H9 (cell line): ENCODE results near the gene PTPRK. TPM values are rescaled to one million over a fixed set of nuclear protein-coding genes. Genes with fewer than 3 reads are reported as not detected.

Source experiments
- DNase-seq: peaks from one replicate; pipeline ENCODE4 v3.0.0-alpha.2; 2017
- H2AFZ ChIP-seq: one replicate; pipeline ENCODE4 v1.6.1; 2013; ENCODE audit warnings: mild to moderate bottlenecking, low read length, control low read depth, moderate library complexity
- H2AK5ac ChIP-seq: 2 replicates; pipeline ENCODE4 v1.6.1; 2013; ENCODE audit warnings: low read length, control low read depth, mixed read lengths; ENCODE audit not compliant: insufficient read length
- H2BK120ac ChIP-seq: one replicate; pipeline ENCODE4 v1.6.1; 2013; ENCODE audit warnings: low read depth, mild to moderate bottlenecking, low read length, control low read depth, inconsistent platforms; ENCODE audit not compliant: poor library complexity, severe bottlenecking
- H2BK12ac ChIP-seq: 2 replicates; pipeline ENCODE4 v1.6.1; 2013; ENCODE audit warnings: low read length, control low read depth, mixed read lengths, low read depth; ENCODE audit not compliant: insufficient read length
- H2BK15ac ChIP-seq: 2 replicates; pipeline ENCODE4 v1.6.1; 2013; ENCODE audit warnings: low read depth, low read length, control low read depth
- H2BK20ac ChIP-seq: one replicate; pipeline ENCODE4 v1.6.1; 2013; ENCODE audit warnings: low read depth, mild to moderate bottlenecking, low read length, control low read depth, inconsistent platforms; ENCODE audit not compliant: poor library complexity, severe bottlenecking
- H2BK5ac ChIP-seq: 2 replicates; pipeline ENCODE4 v1.6.1; 2013; ENCODE audit warnings: low read length, control low read depth, mixed read lengths; ENCODE audit not compliant: insufficient read length
- H3K14ac ChIP-seq: 2 replicates; pipeline ENCODE4 v1.6.1; 2013; ENCODE audit warnings: low read length, control low read depth; ENCODE audit not compliant: insufficient read depth
- H3K18ac ChIP-seq: 2 replicates; pipeline ENCODE4 v1.6.1; 2013; ENCODE audit warnings: low read depth, mild to moderate bottlenecking, mixed read lengths, low read length, control low read depth; ENCODE audit not compliant: insufficient read length
- H3K23ac ChIP-seq: 2 replicates; pipeline ENCODE4 v1.6.1; 2013; ENCODE audit warnings: low read length, control low read depth, mixed read lengths, low read depth; ENCODE audit not compliant: insufficient read length
- H3K23me2 ChIP-seq: 2 replicates; pipeline ENCODE4 v1.6.1; 2013; ENCODE audit warnings: low read depth, mild to moderate bottlenecking, mixed read lengths, low read length, control low read depth; ENCODE audit not compliant: insufficient read length, poor library complexity, severe bottlenecking
- H3K27ac ChIP-seq: 2 replicates; pipeline ENCODE4 v1.5.1; 2013; ENCODE audit warnings: low read length, control low read depth, mixed read lengths, low read depth; ENCODE audit not compliant: insufficient read length
- H3K27me3 ChIP-seq: 2 replicates; pipeline ENCODE4 v1.6.1; 2013; ENCODE audit warnings: low read length, control low read depth, inconsistent platforms; ENCODE audit not compliant: insufficient read depth
- H3K4ac ChIP-seq: 2 replicates; pipeline ENCODE4 v1.6.1; 2013; ENCODE audit warnings: low read depth, mild to moderate bottlenecking, control low read depth, inconsistent platforms, low read length, moderate library complexity
- H3K4me1 ChIP-seq: 2 replicates; pipeline ENCODE4 v1.6.1; 2013; ENCODE audit warnings: low read length, control low read depth, inconsistent platforms; ENCODE audit not compliant: insufficient read depth
- H3K4me2 ChIP-seq: 2 replicates; pipeline ENCODE4 v1.6.1; 2013; ENCODE audit warnings: low read length, control low read depth, mixed read lengths; ENCODE audit not compliant: insufficient read length, insufficient read depth
- H3K56ac ChIP-seq: 2 replicates; pipeline ENCODE4 v1.6.1; 2013; ENCODE audit warnings: low read depth, mild to moderate bottlenecking, mixed read lengths, low read length, control low read depth; ENCODE audit not compliant: insufficient read length
- H3K79me1 ChIP-seq: 2 replicates; pipeline ENCODE4 v1.6.1; 2013; ENCODE audit warnings: low read depth, mild to moderate bottlenecking, moderate library complexity, low read length, control low read depth, inconsistent platforms; ENCODE audit not compliant: insufficient read depth, poor library complexity, severe bottlenecking
- H3K79me2 ChIP-seq: 2 replicates; pipeline ENCODE4 v1.6.1; 2013; ENCODE audit warnings: low read length, control low read depth, inconsistent platforms; ENCODE audit not compliant: insufficient read depth
- H3K9ac ChIP-seq: 2 replicates; pipeline ENCODE4 v1.6.1; 2013; ENCODE audit warnings: low read length, control low read depth, mixed read lengths; ENCODE audit not compliant: insufficient read length; ENCODE audit errors: extremely low read depth
- H3K9me3 ChIP-seq: one replicate; pipeline ENCODE4 v1.6.1; 2013; ENCODE audit warnings: low read depth, low read length, inconsistent platforms; ENCODE audit not compliant: control insufficient read depth
- H3T11ph ChIP-seq: one replicate; pipeline ENCODE4 v1.6.1; 2013; ENCODE audit warnings: mild to moderate bottlenecking, low read length, control low read depth, inconsistent platforms
- H4K20me1 ChIP-seq: one replicate; pipeline ENCODE4 v1.6.1; 2013; ENCODE audit not compliant: control insufficient read depth, insufficient read length, insufficient read depth
- H4K5ac ChIP-seq: 2 replicates; pipeline ENCODE4 v1.6.1; 2013; ENCODE audit warnings: low read depth, mild to moderate bottlenecking, mixed read lengths, low read length, control low read depth; ENCODE audit not compliant: insufficient read length
- H4K8ac ChIP-seq: replicated peaks from 2 replicates; pipeline ENCODE4 v1.6.1; 2013; ENCODE audit warnings: low read length, control low read depth, mixed read lengths, low read depth; ENCODE audit not compliant: insufficient read length
- H4K91ac ChIP-seq: 2 replicates; pipeline ENCODE4 v1.6.1; 2013; ENCODE audit warnings: low read depth, mild to moderate bottlenecking, moderate library complexity, mixed read lengths, low read length, control low read depth; ENCODE audit not compliant: insufficient read length
- H3K27ac Mint-ChIP-seq, 3 experiments: 2 replicates in 2 of 3; 3 replicates in 1 of 3; pipeline ENCODE4 v1.8.0; 2020 to 2021; ENCODE audit warnings: mixed read lengths in 3 of 3, mild to moderate bottlenecking in 1 of 3, moderate library complexity in 1 of 3
- H3K27me3 Mint-ChIP-seq: 2 replicates; pipeline ENCODE4 v1.8.0; 2021; ENCODE audit warnings: low read depth, mild to moderate bottlenecking, moderate library complexity, mixed read lengths
- H3K36me3 Mint-ChIP-seq, 3 experiments: 2 replicates in 2 of 3; 3 replicates in 1 of 3; pipeline ENCODE4 v1.8.0; 2020 to 2021; ENCODE audit warnings: low read depth in 3 of 3, mixed read lengths in 3 of 3; ENCODE audit not compliant: insufficient read depth in 1 of 3
- H3K4me1 Mint-ChIP-seq, 2 experiments: 2 replicates each; pipeline ENCODE4 v1.8.0; 2020; ENCODE audit warnings: mixed read lengths in 2 of 2
- H3K4me3 Mint-ChIP-seq, 2 experiments: 2 replicates in 1 of 2; 3 replicates in 1 of 2; pipeline ENCODE4 v1.8.0; 2020 to 2021; ENCODE audit warnings: mild to moderate bottlenecking in 2 of 2, mixed read lengths in 2 of 2, moderate library complexity in 1 of 2
- H3K9me3 Mint-ChIP-seq, 2 experiments: 2 replicates in 1 of 2; 3 replicates in 1 of 2; pipeline ENCODE4 v1.8.0; 2020; ENCODE audit warnings: mild to moderate bottlenecking in 2 of 2, mixed read lengths in 2 of 2, moderate library complexity in 1 of 2
- CTCF ChIP-seq: fragments of 200-600 bp; sonication (generic); conservative IDR thresholded peaks from 3 replicates; pipeline ENCODE4 v1.8.0; 2021; ENCODE audit warnings: antibody characterized with exemption, mild to moderate bottlenecking
- WGBS: extraction: QIAGEN DNeasy Blood & Tissue Kit; methylation state at CpG from one replicate; pipeline ENCODE4 v1.1.7; 2013; ENCODE audit warnings: missing lambda C conversion rate, low lambda C conversion rate, mixed read lengths; ENCODE audit not compliant: insufficient read length; ENCODE audit errors: extremely low coverage; 5-methylcytosine and 5-hydroxymethylcytosine counted together
- total RNA-seq: library from RNA; stranded (reverse); gene quantifications from 2 replicates; pipeline ENCODE4 v1.2.1, GENCODE V29; 2021

The PTPRK gene
- total RNA-seq, 1 experiment from 2014 or later, result 47.9 TPM

- no CpG with 5 or more reads among the region's 1 CpG for WGBS
- H3K4me2 ChIP-seq, result no peak overlapping the region
Observed at GRCh38 chr6:128346569-128346968, 173.8 kb downstream of the PTPRK start.

More at GRCh38 chr6:128346569-128346968, 173.8 kb downstream of the PTPRK start:
- no peaks in the 10 kb centered on the region for H3K27me3 ChIP-seq
- no peak overlapping the region for H4K91ac ChIP-seq
- H3K23me2 ChIP-seq, result no peaks in the 10 kb centered on the region
- Mint-ChIP-seq H3K4me3 (no peak overlapping the region), H3K27ac (0 out of 7 replicates have a peak overlapping the region, but pooled peaks of 1 of the 3 experiments have one; percentile 68), H3K4me1 (peaks cover 0 to 7% of the 10 kb centered on the region in 2 experiments; a peak in 3 of 4 replicates), H3K36me3 (no peaks in the 10 kb centered on the region), H3K27me3 (no peaks in the 10 kb centered on the region), H3K9me3 (no peaks in the 10 kb centered on the region)
- H3K27ac ChIP-seq, result no peak overlapping the region
- DNase-seq, result no peak
- no peaks in the 10 kb centered on the region for H3K4me1 ChIP-seq
- no peak overlapping the region for H2BK12ac ChIP-seq
- H3K56ac ChIP-seq, result no peak overlapping the region
- H4K8ac ChIP-seq, result no peak overlapping the region
- H2AFZ ChIP-seq, result no peak overlapping the region
- no peak overlapping the region for H3K9ac ChIP-seq
- no peak overlapping the region for H2BK120ac ChIP-seq
- no peak overlapping the region for H2BK20ac ChIP-seq
- H4K20me1 ChIP-seq, result no peaks in the 10 kb centered on the region
- H2AK5ac ChIP-seq, result no peak overlapping the region
- TF ChIP-seq CTCF, result no peak
- no peak overlapping the region for H3T11ph ChIP-seq
- no peak overlapping the region for H4K5ac ChIP-seq
- no peak overlapping the region for H3K4ac ChIP-seq
- no peak overlapping the region for H2BK5ac ChIP-seq
- H3K79me2 ChIP-seq, result no peaks in the 10 kb centered on the region
- H3K23ac ChIP-seq, result no peak overlapping the region
- H3K79me1 ChIP-seq, result no peaks in the 10 kb centered on the region
- H3K9me3 ChIP-seq, result no peaks in the 10 kb centered on the region
- no peak overlapping the region for H3K18ac ChIP-seq
- no peak overlapping the region for H2BK15ac ChIP-seq
- no peak overlapping the region for H3K14ac ChIP-seq
